HEK293 (cell line): ENCODE data around the gene JAM2.

Experiments used
- CTCF ChIP-seq: fragments of 450-650 bp; formaldehyde crosslinking; IDR thresholded peaks from 2 replicates; pipeline ENCODE4 v1.5.1; 2016; ENCODE audit warnings: missing biosample characterization, missing genetic modification characterization
- KLF1 ChIP-seq: fragments of 450-650 bp; formaldehyde crosslinking; IDR thresholded peaks from 2 replicates; pipeline ENCODE4 v1.5.1; 2016; ENCODE audit warnings: missing biosample characterization, missing genetic modification characterization
- MYNN ChIP-seq: fragments of 450-650 bp; formaldehyde crosslinking; IDR thresholded peaks from 2 replicates; pipeline ENCODE4 v1.5.1; 2016; ENCODE audit warnings: missing biosample characterization, missing genetic modification characterization, borderline replicate concordance
- REST ChIP-seq: fragments of 450-650 bp; formaldehyde crosslinking; IDR thresholded peaks from 2 replicates; pipeline ENCODE4 v1.5.1; 2016; ENCODE audit warnings: missing biosample characterization, missing genetic modification characterization
- ZNF175 ChIP-seq: fragments of 450-650 bp; formaldehyde crosslinking; IDR thresholded peaks from 2 replicates; pipeline ENCODE4 v1.5.1; 2016; ENCODE audit warnings: missing biosample characterization, missing genetic modification characterization
- ZNF521 ChIP-seq: fragments of 450-650 bp; formaldehyde crosslinking; IDR thresholded peaks from 2 replicates; pipeline ENCODE4 v1.5.1; 2017; ENCODE audit warnings: missing biosample characterization, mild to moderate bottlenecking, missing genetic modification characterization
- ZNF623 ChIP-seq: fragments of 450-650 bp; formaldehyde crosslinking; IDR thresholded peaks from 2 replicates; pipeline ENCODE4 v1.5.1; 2016; ENCODE audit warnings: missing biosample characterization, missing genetic modification characterization
- ZNF658 ChIP-seq: fragments of 450-650 bp; formaldehyde crosslinking; IDR thresholded peaks from 2 replicates; pipeline ENCODE4; 2016; ENCODE audit warnings: missing biosample characterization, missing genetic modification characterization
- ZNF768 ChIP-seq: fragments of 450-650 bp; formaldehyde crosslinking; IDR thresholded peaks from 2 replicates; pipeline ENCODE4 v1.5.1; 2018; ENCODE audit warnings: missing biosample characterization, mild to moderate bottlenecking, missing genetic modification characterization

- TF ChIP-seq ZNF658 (tag by site-specific recombination) (no peak), CTCF (tag by site-specific recombination) (0 out of 2 replicates have a peak, but pooled peaks have one; percentile 13), ZNF623 (no peak), MYNN (tag by site-specific recombination) (no peak), ZNF175 (tag by site-specific recombination) (no peak), ZNF521 (tag by site-specific recombination) (no peak), ZNF768 (tag by site-specific recombination) (no peak), KLF1 (tag by site-specific recombination) (no peak), REST (no peak)
These were observed 69.5 kb downstream of the JAM2 start for GRCh38 chr21:25708467-25709065.
